ENCODE results near the gene GFM1. TPM values are rescaled to one million over a fixed set of nuclear protein-coding genes. Genes with fewer than 3 reads are reported as not detected.

GFM1 gene
- total and polyA plus RNA-seq, 9 donors, result 13.5 to 40.0 (median 29.7) TPM

- no peaks in the 10 kb centered on the region for H3K27me3 ChIP-seq
- no peak for DNase-seq
- intact Hi-C loops (cut with DNase I), result loop anchor here in 2 of 4 donors (5.0 to 10.0 kb wide), 2 partner anchors 133 to 146 kb away; partner anchors contain the start of gene MFSD1 (in 1 of the 2)
- 90 to 95% (median 92%) methylated on average over 7 of the region's 7 CpGs for WGBS, 3 donors
- TF ChIP-seq POLR2A (IDR thresholded peaks at IDR 0.05) (no peak), CTCF (IDR thresholded peaks at IDR 0.05) (no peak), EP300 (IDR thresholded peaks at IDR 0.05) (no peak)
- H3K27ac ChIP-seq, result no peak overlapping the region
- no peaks in the 10 kb centered on the region for H3K9me3 ChIP-seq
- H3K36me3 ChIP-seq, result no peaks in the 10 kb centered on the region
- H3K4me3 ChIP-seq, result no peak overlapping the region
- no peaks in the 10 kb centered on the region for H3K4me1 ChIP-seq (ENCODE audit: insufficient read depth)
Observed at GRCh38 chr3:158658889-158659288, 14.6 kb downstream of the GFM1 start.

GRCh38 chr3:158659454-158660237 lies 15.3 kb downstream of the GFM1 start:
- H3K4me3 ChIP-seq, result no peak overlapping the region
- H3K9me3 ChIP-seq, result no peaks in the 10 kb centered on the region
- WGBS, 3 donors, result 47 to 52% (median 50%) methylated on average over 7 of the region's 7 CpGs
- intact Hi-C loops (cut with DNase I), result loop anchor here in 3 of 4 donors (5.0 to 10.0 kb wide), 3 partner anchors 133 to 145 kb away; partner anchors contain the start of gene MFSD1 (in 1 of the 3)
- DNase-seq, result peak; percentile 23 to 56 (median 36)
- TF ChIP-seq CTCF (IDR thresholded peaks at IDR 0.05), result peak; percentile 25 to 50 (median 40)
- no peak for TF ChIP-seq POLR2A (IDR thresholded peaks at IDR 0.05)
- no peak for TF ChIP-seq EP300 (IDR thresholded peaks at IDR 0.05)
- H3K36me3 ChIP-seq, result no peaks in the 10 kb centered on the region
- no peak overlapping the region for H3K27ac ChIP-seq
- H3K27me3 ChIP-seq, result no peaks in the 10 kb centered on the region
- no peaks in the 10 kb centered on the region for H3K4me1 ChIP-seq (ENCODE audit: insufficient read depth)

GRCh38 chr3:158660711-158661110 lies 16.4 kb downstream of the GFM1 start:
- intact Hi-C loops (cut with DNase I), result loop anchor here in 1 of 4 donors (10.0 kb wide), 1 partner anchor 134 kb away; no protein-coding TSS in a partner anchor
- H3K4me3 ChIP-seq, result no peak overlapping the region
- H3K36me3 ChIP-seq, result no peaks in the 10 kb centered on the region
- 91 to 93% (median 92%) methylated on average over 4 of the region's 4 CpGs for WGBS, 3 donors
- H3K27me3 ChIP-seq, result no peaks in the 10 kb centered on the region
- H3K4me1 ChIP-seq (ENCODE audit: insufficient read depth), result no peaks in the 10 kb centered on the region
- H3K27ac ChIP-seq, result no peak overlapping the region
- H3K9me3 ChIP-seq, result no peaks in the 10 kb centered on the region
- DNase-seq, result no peak
- TF ChIP-seq CTCF (IDR thresholded peaks at IDR 0.05) (no peak), POLR2A (IDR thresholded peaks at IDR 0.05) (no peak), EP300 (IDR thresholded peaks at IDR 0.05) (no peak)

- DNase-seq, result no peak
- TF ChIP-seq EP300 (IDR thresholded peaks at IDR 0.05) (no peak), POLR2A (IDR thresholded peaks at IDR 0.05) (no peak), CTCF (IDR thresholded peaks at IDR 0.05) (no peak)
- 85 to 96% (median 88%) methylated on average over 1 of the region's 1 CpG for WGBS, 3 donors
- Histone ChIP-seq H3K27ac (no peak overlapping the region), H3K36me3 (no peaks in the 10 kb centered on the region), H3K9me3 (no peaks in the 10 kb centered on the region), H3K4me3 (no peak overlapping the region), H3K27me3 (no peaks in the 10 kb centered on the region), H3K4me1 (ENCODE audit: insufficient read depth) (no peaks in the 10 kb centered on the region)
- intact Hi-C loops (cut with DNase I), result loop anchor here in 1 of 4 donors (10.0 kb wide), 1 partner anchor 132 kb away; no protein-coding TSS in a partner anchor
Observed at GRCh38 chr3:158663246-158663645, 18.9 kb downstream of the GFM1 start.

Measured in ovary (tissue), 9 donors.